Umbilical cord (tissue), 2 donors: Measurements from ENCODE around the gene STEAP1. TPM values are rescaled to one million over a fixed set of nuclear protein-coding genes. Genes with fewer than 3 reads are reported as not detected.

Experiments
- DNase-seq: peaks from one replicate; pipeline ENCODE4 v3.0.0-alpha.2; 2015; ENCODE audit warnings: low spot score
- total RNA-seq: library from RNA; depleted of rRNA; stranded (reverse); fragments of >200 nt; gene quantifications from one replicate; pipeline ENCODE4 v1.2.3, GENCODE V29; 2014; ENCODE audit warnings: low replicate concordance; ENCODE audit not compliant: insufficient read depth

STEAP1 gene
- total RNA-seq, 1 donor from 2014 or later: 3.9 TPM

DNA sequence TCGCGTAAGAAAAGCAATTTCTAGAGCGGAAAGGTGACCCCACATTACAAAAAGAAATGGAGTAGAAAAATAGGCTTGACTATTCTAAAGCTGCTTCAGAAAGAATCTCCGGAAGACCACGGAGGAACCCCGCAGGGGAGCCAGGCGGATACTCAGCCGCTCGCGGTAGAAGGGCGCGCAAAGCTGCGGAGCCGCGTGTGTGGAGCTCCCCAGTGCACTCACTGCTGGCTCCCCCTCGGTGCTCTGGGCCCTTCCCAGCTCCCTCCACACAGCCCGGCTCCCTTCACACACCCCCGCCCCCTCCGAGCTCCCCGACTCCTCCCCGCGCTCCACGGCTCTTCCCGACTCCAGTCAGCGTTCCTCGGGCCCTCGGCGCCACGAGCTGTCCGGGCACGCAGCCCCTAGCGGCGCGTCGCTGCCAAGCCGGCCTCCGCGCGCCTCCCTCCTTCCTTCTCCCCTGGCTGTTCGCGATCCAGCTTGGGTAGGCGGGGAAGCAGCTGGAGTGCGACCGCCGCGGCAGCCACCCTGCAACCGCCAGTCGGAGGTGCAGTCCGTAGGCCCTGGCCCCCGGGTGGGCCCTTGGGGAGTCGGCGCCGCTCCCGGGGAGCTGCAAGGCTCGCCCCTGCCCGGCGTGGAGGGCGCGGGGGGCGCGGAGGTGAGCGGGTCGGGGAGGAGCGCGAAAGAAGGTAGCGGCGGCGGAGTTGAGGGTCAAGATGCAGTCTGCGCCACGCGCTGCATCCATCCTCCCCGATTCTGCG is 57.3 kb downstream of the STEAP1 start, which contains the start of gene STEAP2:
STEAP2 (plus strand) TSS at position 350 of the 758 bp plus-strand sequence. CDS start 13,343 bp downstream, outside the sequence.
- DNase-seq: peak; percentile 93

DNA sequence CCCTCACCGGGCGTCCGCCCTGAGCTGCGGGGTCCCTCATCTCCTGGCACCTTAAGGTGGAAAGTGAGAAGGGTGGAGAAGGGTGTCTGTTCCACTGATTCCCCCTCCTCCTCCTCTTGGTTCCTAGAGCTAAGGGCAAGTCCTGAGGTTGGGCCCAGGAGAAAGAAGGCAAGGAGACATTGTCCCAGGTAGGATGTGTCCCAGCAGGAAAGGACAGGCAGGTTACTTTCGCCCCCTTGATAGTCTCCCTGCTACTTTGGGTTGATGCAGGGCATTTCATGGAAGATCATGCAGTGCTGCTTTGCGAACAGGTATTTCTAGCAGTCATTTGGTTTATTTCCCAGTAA is 57.9 kb downstream of the STEAP1 start:
- DNase-seq: no peak

GRCh38 chr7:90213521-90213920 is 59.3 kb downstream of the STEAP1 start:
- DNase-seq: no peak

Other genes with a start within 250 kb of the STEAP1 start
- gene STEAP2, start 57.3 kb downstream of the STEAP1 start, total RNA-seq: 22.4 TPM
- gene CFAP69, start 90.7 kb downstream of the STEAP1 start, total RNA-seq: 5.5 TPM
- gene FAM237B, start 166.8 kb downstream of the STEAP1 start, total RNA-seq: 1.7 TPM
- 66.7 TPM for gene GTPBP10, start 192.2 kb downstream of the STEAP1 start, total RNA-seq
- 20.5 TPM for gene CLDN12, start 249.0 kb downstream of the STEAP1 start, total RNA-seq